ENCODE results near the gene ZNF624.

ZNF624 gene

GRCh38 chr17:16639438-16639837 is 14.2 kb downstream of the ZNF624 start:
- DNase-seq (ENCODE audit: low read depth in 1 of 2, low spot score in 1 of 2) = no peak
- H3K27ac ChIP-seq (replicated peaks) = no peak overlapping the region
- no peak for TF ChIP-seq POLR2AphosphoS5 (IDR thresholded peaks at IDR 0.05; ENCODE audit: low read depth)
- TF ChIP-seq REST (IDR thresholded peaks at IDR 0.05; ENCODE audit: insufficient replicate concordance, low read depth) = no peak
- no peak for TF ChIP-seq CTCF (IDR thresholded peaks at IDR 0.05; ENCODE audit: insufficient read depth, low read length)
- TF ChIP-seq GABPA (IDR thresholded peaks at IDR 0.05; ENCODE audit: low read depth) = no peak
- TF ChIP-seq SPI1 (IDR thresholded peaks at IDR 0.05; ENCODE audit: borderline replicate concordance, low read depth) = no peak
- H3K4me3 ChIP-seq (replicated peaks; ENCODE audit: insufficient read depth, low read length) = no peak overlapping the region
- H3K27me3 ChIP-seq (ENCODE audit: insufficient read depth, poor library complexity, severe bottlenecking) = no peaks in the 10 kb centered on the region

GRCh38 chr17:16623282-16623681 is 30.4 kb downstream of the ZNF624 start:
- Histone ChIP-seq H3K27me3 (ENCODE audit: insufficient read depth, poor library complexity, severe bottlenecking) (no peaks in the 10 kb centered on the region), H3K27ac (replicated peaks) (no peak overlapping the region), H3K4me3 (replicated peaks; ENCODE audit: insufficient read depth, low read length) (no peak overlapping the region)
- no peak for DNase-seq (ENCODE audit: low read depth in 1 of 2, low spot score in 1 of 2)
- TF ChIP-seq POLR2AphosphoS5 (IDR thresholded peaks at IDR 0.05; ENCODE audit: low read depth) (no peak), CTCF (IDR thresholded peaks at IDR 0.05; ENCODE audit: insufficient read depth, low read length) (no peak), GABPA (IDR thresholded peaks at IDR 0.05; ENCODE audit: low read depth) (no peak), SPI1 (IDR thresholded peaks at IDR 0.05; ENCODE audit: borderline replicate concordance, low read depth) (no peak), REST (IDR thresholded peaks at IDR 0.05; ENCODE audit: insufficient replicate concordance, low read depth) (no peak)

GRCh38 chr17:16622540-16623277 is 30.9 kb downstream of the ZNF624 start:
- DNase-seq (ENCODE audit: low read depth in 1 of 2, low spot score in 1 of 2) = no peak
- no peak for TF ChIP-seq SPI1 (IDR thresholded peaks at IDR 0.05; ENCODE audit: borderline replicate concordance, low read depth)
- TF ChIP-seq CTCF (IDR thresholded peaks at IDR 0.05; ENCODE audit: insufficient read depth, low read length) = no peak
- TF ChIP-seq GABPA (IDR thresholded peaks at IDR 0.05; ENCODE audit: low read depth) = no peak
- no peak for TF ChIP-seq POLR2AphosphoS5 (IDR thresholded peaks at IDR 0.05; ENCODE audit: low read depth)
- TF ChIP-seq REST (IDR thresholded peaks at IDR 0.05; ENCODE audit: insufficient replicate concordance, low read depth) = no peak
- no peak overlapping the region for H3K27ac ChIP-seq (replicated peaks)

More at GRCh38 chr17:16622540-16623277, 30.9 kb downstream of the ZNF624 start:
- Histone ChIP-seq H3K4me3 (replicated peaks; ENCODE audit: insufficient read depth, low read length) (no peak overlapping the region), H3K27me3 (ENCODE audit: insufficient read depth, poor library complexity, severe bottlenecking) (no peaks in the 10 kb centered on the region)

Data from HL-60 (cell line).